NCI-H128 (cell line): Measurements from ENCODE around the gene KEL.

Experiments
- DNase-seq: peaks from one replicate; lab custom pipeline; 2025; ENCODE audit not compliant: unreplicated experiment; lab: John Stamatoyannopoulos, UW

KEL gene

GRCh38 chr7:142961595-142961972 is 579 bp downstream of the KEL start:
- DNase-seq, result no peak

DNA sequence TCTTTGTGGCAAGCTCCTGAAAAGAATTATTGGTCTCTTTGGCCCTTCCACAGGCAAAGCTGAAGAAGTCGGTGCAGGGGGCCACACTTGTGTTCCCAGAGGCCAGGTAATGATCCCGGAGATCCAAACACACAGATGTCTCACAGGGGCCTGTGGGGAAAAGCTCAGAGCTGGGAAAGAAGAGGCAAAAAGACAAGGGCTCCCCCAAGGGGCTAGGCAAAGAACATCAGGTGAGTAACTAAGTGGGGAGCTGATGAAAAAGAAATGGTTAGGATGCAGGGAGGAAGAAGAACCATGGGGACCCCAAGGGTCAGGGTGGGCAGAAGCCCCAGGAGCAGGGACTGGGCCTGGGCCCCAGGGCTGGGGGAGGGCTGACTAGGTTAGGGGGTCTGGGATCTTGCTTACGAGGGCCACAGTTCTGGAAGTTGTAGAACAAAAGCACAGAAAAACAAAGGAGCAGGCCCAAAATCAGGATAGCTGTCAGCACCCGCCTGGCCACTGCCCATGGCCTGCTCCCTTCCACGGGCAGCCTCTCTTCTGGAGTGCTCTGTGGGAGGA is 1.1 kb downstream of the KEL start:
- DNase-seq, result no peak

DNA sequence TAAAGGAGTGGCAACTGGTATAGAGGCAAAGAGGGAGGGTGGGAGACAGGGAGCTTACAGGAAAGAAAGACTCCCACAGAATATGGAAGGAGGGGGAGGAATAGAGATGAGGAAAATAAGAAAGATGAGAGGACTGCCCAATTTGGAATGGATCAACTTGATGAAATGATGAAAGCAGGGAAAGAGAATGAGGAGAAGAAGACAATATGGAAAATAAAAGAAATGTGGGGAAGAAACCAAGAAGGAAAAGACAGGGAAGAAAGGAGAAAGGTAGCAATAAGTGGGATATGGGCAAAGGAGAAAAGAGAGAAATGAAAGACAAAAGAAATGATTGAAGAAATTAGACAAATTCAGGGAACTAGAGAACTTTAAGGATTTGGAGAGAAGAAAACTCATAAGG is 3.0 kb downstream of the KEL start:
- DNase-seq, result no peak

DNA sequence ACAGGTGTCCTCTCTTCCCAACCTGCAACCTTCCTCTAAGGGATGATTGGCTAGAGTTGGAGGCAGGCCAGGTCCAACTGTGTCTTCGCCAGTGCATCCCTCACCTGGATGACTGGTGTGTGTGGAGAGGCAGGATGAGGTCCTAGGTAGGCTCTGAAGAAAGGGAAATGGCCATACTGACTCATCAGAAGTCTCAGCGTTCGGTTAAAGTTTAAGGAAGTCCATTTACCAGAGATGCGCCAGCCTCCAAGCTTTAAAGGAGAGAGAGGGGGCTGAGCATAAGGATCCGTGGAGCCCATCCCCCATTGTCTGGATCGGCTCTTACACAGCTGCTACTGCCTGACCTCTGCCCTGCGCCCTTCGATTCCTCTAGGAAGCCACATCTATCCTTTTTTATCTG is 4.4 kb downstream of the KEL start:
- no peak for DNase-seq

DNA sequence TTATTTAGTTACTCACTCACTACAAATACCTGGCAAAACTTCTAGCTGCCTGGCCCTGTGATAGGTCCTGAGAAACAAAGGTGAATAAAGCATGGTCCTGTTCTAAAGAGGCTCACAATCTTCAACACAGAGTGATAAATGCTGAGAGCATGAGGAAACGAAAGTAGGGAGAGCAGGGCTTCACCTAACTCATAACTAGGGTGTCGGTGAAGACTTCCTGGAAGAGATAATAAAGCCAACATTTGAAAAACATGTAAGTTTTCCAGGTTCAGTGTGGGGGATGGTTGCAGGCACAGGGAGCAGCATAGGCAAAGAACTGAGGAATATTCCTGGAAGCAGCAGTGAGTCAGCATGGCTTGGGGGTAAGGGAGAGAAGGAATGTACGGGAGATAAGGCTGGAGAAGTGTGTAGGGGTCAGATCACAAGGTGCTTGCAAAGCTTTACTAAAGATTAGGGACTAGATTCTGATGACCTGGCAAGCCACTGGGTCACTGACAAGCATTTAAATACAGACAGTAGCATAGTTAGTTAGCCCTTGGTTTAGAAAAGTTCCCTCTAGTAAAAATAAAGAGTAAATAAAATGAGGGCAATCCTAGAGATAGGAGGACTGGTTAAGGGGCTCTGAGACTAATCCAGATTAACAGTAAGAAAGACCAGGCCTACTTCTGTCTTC is 5.1 kb downstream of the KEL start:
- no peak for DNase-seq

DNA sequence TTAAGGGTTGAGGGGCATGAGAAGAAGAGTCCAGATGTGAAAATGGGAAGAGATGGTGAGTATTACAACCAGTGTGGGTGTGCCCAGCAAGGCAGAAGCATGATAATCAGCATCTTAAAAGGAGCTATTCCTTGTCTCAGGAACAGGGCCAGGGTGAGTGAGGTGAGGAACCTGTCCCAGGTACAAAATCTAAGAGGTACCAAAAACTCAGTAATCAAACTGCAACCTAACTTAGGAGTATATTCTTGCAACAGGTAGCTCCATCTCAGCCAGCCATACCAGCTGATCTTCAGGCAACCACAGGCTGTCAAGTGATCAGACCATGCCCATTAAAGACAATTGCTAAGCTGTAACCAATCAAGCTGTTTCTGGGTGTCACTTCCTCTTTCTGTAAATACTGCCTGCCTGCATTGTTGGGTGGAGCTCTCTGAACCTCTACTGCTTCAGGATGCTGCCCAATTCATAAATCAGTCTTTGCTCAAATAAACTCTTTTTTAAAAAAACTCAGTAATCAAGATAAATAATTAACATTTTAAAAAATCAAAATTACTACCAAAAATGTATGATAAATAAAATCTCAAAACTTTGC is 7.4 kb downstream of the KEL start:
- DNase-seq, result no peak

DNA sequence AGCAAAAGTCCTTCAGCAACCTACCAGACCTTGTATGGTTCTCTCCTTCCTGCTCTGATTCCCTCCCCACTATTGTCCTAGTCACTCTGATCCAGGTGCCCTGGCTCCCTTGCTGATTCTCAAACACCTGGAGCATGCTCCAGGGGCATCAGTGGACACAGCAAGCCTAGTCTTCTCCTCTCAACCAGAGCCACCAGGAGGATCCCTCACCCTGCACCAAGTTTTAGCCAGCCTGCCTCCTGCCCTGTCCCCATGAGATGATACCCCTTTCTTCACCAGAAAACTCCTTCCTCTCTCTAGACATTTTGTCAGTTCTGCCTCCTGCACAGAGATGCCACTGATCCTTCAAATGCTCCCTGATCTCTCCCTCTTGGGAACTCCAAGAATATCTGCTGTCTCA is 11.9 kb downstream of the KEL start:
- no peak for DNase-seq

- no peak for DNase-seq
These were observed 13.6 kb downstream of the KEL start for GRCh38 chr7:142948603-142949002.

GRCh38 chr7:142945001-142945400 is 17.2 kb downstream of the KEL start:
- DNase-seq, result no peak

DNA sequence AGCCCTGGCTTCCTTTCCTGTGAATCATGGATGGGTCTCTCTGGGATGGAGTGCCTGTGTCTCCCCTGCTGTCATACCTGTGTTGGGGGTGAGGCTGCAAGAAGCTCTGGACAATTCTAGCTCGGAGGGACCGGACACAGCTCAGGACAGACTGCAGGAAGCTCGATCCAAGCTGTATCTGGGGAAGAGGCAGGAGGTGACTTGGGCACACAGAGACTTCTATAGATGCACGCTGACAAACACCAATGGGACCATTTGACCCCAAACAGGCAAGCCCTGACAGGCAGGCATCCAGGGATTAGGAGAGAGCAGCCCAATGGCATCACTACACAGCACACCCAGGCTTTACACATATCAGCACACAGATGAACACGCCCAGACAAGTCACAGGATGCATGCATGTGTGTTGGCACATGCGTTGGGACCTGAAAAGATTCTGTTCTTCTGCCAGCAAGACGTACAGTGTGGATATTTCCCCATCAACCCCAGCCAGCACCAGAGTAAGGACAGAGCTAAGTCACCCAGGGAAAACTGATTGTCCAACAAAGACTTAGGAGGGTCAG is 18.4 kb downstream of the KEL start:
- DNase-seq, result no peak

DNA sequence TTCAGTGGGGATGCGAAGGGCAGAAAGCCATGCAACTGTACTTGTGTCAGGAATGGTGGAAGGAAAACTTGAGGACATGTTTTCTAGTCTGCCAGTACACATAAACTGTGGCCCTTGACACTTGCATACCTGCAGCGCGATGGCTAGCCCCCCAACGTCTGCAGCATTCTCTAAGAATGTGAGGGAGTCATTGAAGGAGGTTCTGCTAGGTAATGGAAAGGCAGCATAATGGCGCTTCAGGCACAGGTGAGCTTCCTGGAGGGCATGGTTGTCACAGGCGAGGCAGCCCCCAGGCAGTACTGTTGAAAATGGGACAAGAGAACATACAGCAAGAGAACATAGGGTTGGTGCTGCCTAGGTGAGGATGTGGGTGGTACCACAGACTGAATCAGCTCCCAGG is 19.4 kb downstream of the KEL start:
- DNase-seq, result no peak

DNA sequence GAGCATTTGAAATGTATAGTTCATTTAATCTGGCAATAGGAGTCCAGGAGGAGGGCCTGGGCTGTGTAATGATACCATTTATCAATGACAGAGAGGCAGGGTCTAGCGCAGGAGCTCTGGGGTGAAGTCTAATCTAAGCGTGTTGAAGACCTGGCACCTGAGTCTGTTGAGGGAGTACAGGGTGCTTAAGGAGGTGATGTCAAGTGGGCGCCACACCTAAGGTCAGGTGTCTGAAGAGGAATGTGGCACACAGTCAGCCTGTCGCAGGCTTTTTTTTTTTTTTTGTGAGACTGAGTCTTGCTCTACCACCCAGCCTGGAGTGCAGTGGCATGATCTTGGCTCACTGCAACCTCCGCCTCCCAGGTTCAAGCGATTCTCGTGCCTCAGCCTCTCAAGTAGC is 20.6 kb downstream of the KEL start:
- DNase-seq, result no peak

DNA sequence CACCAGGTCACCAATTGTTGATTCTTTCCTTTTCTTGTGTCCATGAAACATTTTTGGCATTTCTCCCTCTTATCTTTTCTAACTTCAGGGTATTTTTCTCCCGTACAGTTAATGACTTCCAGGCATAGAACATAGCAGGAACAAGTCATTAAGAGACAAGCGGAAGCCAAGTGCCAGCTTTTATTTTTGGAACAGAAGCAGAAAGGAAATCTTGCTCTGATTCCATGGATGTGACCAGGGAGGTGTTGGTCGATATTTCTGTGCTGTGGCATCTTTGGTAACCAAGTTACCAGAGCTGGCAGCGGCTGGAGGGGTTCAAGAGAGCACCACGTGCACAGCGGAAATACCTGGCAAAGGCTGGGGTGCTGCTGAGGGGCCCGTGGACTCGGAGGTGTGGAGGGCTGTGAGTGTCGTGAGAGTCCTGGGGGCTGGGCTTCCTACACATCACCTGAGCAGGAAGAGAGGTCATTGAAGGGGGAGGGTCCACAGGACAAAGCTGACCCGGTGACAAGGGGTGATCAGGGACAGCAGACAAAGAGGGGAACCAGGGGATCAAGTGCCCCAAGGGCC is 21.1 kb downstream of the KEL start:
- no peak for DNase-seq

- DNase-seq, result no peak
These were observed 22.8 kb downstream of the KEL start, which contains the start of gene LLCFC1 for GRCh38 chr7:142939226-142939910. Gene LLCFC1, plus strand, starts transcription at chr7:142939484. Its CDS starts 138 bp downstream, at chr7:142939622.

- no peak for DNase-seq
These were observed 23.6 kb downstream of the KEL start for GRCh38 chr7:142938611-142939010.

DNA sequence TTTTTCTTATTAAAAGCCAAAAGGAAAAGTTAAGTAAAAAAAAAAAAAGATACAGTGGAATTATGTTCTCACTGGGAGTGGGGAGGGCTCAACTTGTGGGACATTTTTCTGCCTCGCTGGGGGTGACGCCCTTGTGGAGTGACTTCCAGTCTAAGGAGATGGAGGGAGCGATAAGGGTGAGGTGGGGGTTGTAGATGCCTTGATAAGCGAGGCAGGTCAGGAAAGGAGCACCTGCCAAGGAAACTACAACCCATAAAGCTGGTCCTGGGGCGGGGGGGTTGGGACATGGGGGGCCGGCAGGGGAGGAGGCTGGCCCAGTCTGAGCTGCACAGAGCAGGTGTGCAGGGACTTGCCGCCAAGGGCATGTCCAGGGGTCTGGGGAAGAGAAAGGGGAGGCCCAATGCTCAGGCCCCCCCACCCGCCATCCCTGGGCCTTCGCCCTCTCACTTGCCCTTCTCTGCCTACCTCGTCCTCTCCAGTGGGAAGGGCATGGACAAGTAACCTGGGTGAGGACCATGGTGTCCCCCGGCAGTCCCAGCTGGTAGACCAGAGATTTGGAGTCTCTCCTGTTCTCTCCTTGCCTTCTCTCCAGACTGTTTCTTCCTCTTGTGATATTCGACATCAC is 26.1 kb downstream of the KEL start:
- DNase-seq, result no peak

DNA sequence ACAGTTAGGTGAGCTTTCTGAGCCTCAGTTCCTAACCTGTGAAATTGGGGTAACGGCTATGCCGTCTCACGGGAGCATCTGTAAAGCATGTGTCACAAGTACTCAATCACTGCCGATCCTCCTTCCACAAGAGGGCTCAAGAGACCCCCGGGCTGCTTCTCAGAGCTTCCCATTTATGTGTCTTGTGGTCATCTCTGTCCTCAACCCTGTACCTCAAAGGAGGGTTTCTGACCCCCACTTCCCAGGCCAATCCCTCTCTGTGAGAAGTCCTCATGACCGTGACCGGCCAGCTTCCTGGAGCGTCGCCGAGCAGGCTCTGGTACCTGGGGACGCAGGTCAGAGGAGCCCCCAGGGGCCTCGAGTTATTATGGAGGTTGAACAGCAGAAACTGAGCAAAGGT is 28.1 kb downstream of the KEL start:
- DNase-seq, result no peak

DNA sequence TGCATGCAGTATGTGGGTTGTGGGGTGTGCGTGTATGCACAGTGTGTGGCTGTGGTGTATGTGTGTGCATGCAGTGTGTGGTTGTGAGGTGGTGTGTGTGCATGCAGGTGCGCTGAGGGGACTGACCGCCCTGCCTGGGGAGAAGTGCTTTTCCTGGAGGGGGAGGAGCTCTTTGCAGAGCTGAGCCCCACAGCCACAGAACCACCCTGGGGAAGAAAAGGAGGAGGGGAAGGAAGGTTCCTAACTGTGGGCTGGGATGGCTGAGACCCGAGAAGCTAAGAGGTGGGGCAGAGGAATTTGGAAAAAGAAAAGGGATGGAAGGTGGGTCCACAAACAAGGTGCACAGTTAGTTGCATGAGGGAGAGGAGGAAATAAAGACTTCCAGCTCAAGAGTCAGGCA is 28.5 kb downstream of the KEL start, which contains the start of gene TRPV5:
Gene TRPV5, minus strand, starts transcription at position 123 of the 400 bp plus-strand sequence. CDS start 287 bp downstream, outside the sequence.
- DNase-seq, result no peak

DNA sequence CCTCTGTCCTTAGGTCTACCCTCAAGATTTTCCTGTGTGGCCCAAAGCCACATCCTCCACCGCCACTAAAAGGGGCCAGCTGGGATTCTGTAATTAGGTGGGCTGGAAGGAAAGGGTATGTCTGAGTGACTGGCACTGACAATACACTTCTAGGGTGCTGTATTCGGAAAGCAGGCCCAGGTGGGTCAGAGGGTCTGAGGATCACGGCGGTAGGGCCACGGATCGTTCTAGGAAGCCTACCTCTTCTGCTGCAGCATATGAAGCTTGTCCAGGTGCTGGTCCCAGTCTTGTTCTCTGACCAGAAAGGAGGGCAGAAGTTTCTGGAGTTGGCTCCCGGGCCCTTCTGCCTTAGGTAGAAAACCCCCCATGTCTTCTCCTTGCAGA is 29.1 kb downstream of the KEL start:
- DNase-seq, result no peak

- no peak for DNase-seq
These were observed 29.6 kb downstream of the KEL start for GRCh38 chr7:142932386-142933091.
